HCT116 (cell line): Measurements from ENCODE around the gene HMCN2. TPM values are rescaled to one million over a fixed set of nuclear protein-coding genes. Genes with fewer than 3 reads are reported as not detected.

Experiments
- ATAC-seq: fragments of 200-7000 bp; cut with Tn5 transposase; 2 replicates; pipeline ENCODE4 v1.9.1; 2020; ENCODE audit warnings: mild to moderate bottlenecking, moderate library complexity
- BruUV-seq: library from RNA; stranded (reverse); fragments of 400-500 nt; replicated peaks from 2 replicates; lab custom pipeline; 2021; lab: Mats Ljungman, UMichigan
- CTCF ChIA-PET: fragments of 300-600 bp; sonication (Branson Sonifier 250); formaldehyde crosslinking; loops from one replicate; lab custom pipeline; 2021; ENCODE audit warnings: antibody characterized with exemption; lab: Charles Lee
- POLR2A ChIA-PET: fragments of 300-600, 350-600 bp; sonication (Branson Sonifier 250); formaldehyde crosslinking; loops from one replicate; lab custom pipeline; 2021; ENCODE audit warnings: antibody characterized with exemption; lab: Charles Lee
- RAD21 ChIA-PET, 2 experiments: fragments of 300-600 bp; sonication (Branson Sonifier 250); formaldehyde crosslinking; loops; one replicate each; lab custom pipeline; 2023; ENCODE audit warnings: low total read pairs in 2 of 2; ENCODE audit not compliant: uncharacterized antibody in 2 of 2, unreplicated experiment in 2 of 2, low non-redundant PET in 1 of 2; lab: Charles Lee
- DNase-seq: peaks from one replicate; pipeline ENCODE4 v3.0.0-alpha.2; 2010; ENCODE audit warnings: low read depth, low spot score
- H2AFZ ChIP-seq: fragments of 200-600 bp; shearing (Covaris generic), sonication (generic); 2 replicates; pipeline ENCODE4 v1.6.1; 2017; ENCODE audit warnings: low read depth, mixed run types, mixed read lengths, antibody characterized with exemption, low read length; ENCODE audit not compliant: poor library complexity, severe bottlenecking
- H3K27ac ChIP-seq: 2 replicates; pipeline ENCODE4 v1.5.1; 2012; ENCODE audit warnings: low read depth, low read length
- H3K27me3 ChIP-seq: fragments of 200-600 bp; sonication (generic); 2 replicates; pipeline ENCODE4 v1.6.1; 2016; ENCODE audit warnings: mixed run types, low read length, mixed read lengths; ENCODE audit not compliant: insufficient read depth
- H3K36me3 ChIP-seq, 2 experiments: fragments of 200-500 bp in 1 of 2; fragments of 200-600 bp in 1 of 2; sonication (Bioruptor generic) in 1 of 2; sonication (generic) in 1 of 2; 2 replicates each; pipeline versions ENCODE4 v1.5.1 to v1.6.1; 2014 to 2016; ENCODE audit warnings: low read length in 2 of 2, inconsistent platforms in 1 of 2, mixed read lengths in 1 of 2, mixed run types in 1 of 2; ENCODE audit not compliant: insufficient read depth in 2 of 2, control insufficient read depth in 1 of 2
- H3K4me1 ChIP-seq, 2 experiments: fragments of 200-600 bp in 1 of 2; sonication (generic) in 1 of 2; 2 replicates each; pipeline versions ENCODE4 v1.5.1 to v1.6.1; 2012 to 2017; ENCODE audit warnings: low read length in 2 of 2, inconsistent platforms in 1 of 2, mild to moderate bottlenecking in 1 of 2, mixed read lengths in 1 of 2, mixed run types in 1 of 2, moderate library complexity in 1 of 2; ENCODE audit not compliant: insufficient read depth in 2 of 2, control insufficient read depth in 1 of 2
- H3K4me2 ChIP-seq: fragments of 200-600 bp; sonication (generic); 2 replicates; pipeline ENCODE4 v1.6.1; 2017; ENCODE audit warnings: mixed run types, low read length, mixed read lengths
- H3K4me3 ChIP-seq, 2 experiments: fragments of 200-600 bp in 1 of 2; sonication (generic) in 1 of 2; replicated peaks in 1 of 2; 2 replicates each; pipeline ENCODE4 v1.5.1; 2011 to 2016; ENCODE audit warnings: low read length in 2 of 2, control low read depth in 1 of 2, low read depth in 1 of 2, mild to moderate bottlenecking in 1 of 2, mixed read lengths in 1 of 2, mixed run types in 1 of 2
- H3K79me2 ChIP-seq: fragments of 200-600 bp; sonication (generic); 2 replicates; pipeline ENCODE4 v1.6.1; 2017; ENCODE audit warnings: mild to moderate bottlenecking, mixed run types, low read length, moderate library complexity, mixed read lengths; ENCODE audit not compliant: insufficient read depth
- H3K9ac ChIP-seq: fragments of 200-600 bp; sonication (generic); 2 replicates; pipeline ENCODE4 v1.6.1; 2016; ENCODE audit warnings: low read length, mixed read lengths
- H3K9me2 ChIP-seq: fragments of 200-600 bp; sonication (generic), shearing (Covaris generic); 2 replicates; pipeline ENCODE4 v1.6.1; 2017; ENCODE audit warnings: mixed run types, mild to moderate bottlenecking, moderate library complexity; ENCODE audit not compliant: insufficient read depth
- H3K9me3 ChIP-seq, 2 experiments: fragments of 200-500 bp in 1 of 2; fragments of 200-600 bp in 1 of 2; sonication (Bioruptor generic) in 1 of 2; sonication (generic) in 1 of 2; 2 replicates each; pipeline ENCODE4 v1.6.1; 2014 to 2017; ENCODE audit warnings: low read length in 2 of 2, mixed read lengths in 2 of 2, inconsistent platforms in 1 of 2, low read depth in 1 of 2, mild to moderate bottlenecking in 1 of 2, mixed run types in 1 of 2, moderate library complexity in 1 of 2; ENCODE audit not compliant: control insufficient read depth in 1 of 2, insufficient read depth in 1 of 2
- H4K20me1 ChIP-seq: fragments of 200-600 bp; sonication (generic), shearing (Covaris generic); 2 replicates; pipeline ENCODE4 v1.6.1; 2017; ENCODE audit warnings: mixed run types, mild to moderate bottlenecking, moderate library complexity; ENCODE audit not compliant: insufficient read depth
- ATF3 ChIP-seq: IDR thresholded peaks from 2 replicates; pipeline ENCODE4 v1.6.1; 2012
- CBX3 ChIP-seq: IDR thresholded peaks from 2 replicates; pipeline ENCODE4 v1.6.1; 2012; ENCODE audit warnings: low read depth
- CTCF ChIP-seq, 3 experiments: fragments of 200-600 bp in 1 of 3; sonication (generic) in 1 of 3; IDR thresholded peaks in 2 of 3; conservative IDR thresholded peaks in 1 of 3; 2 replicates each; pipeline ENCODE4 v1.5.1; 2012 to 2017; ENCODE audit warnings: low read depth in 2 of 3, low read length in 2 of 3, antibody characterized with exemption in 1 of 3, borderline replicate concordance in 1 of 3, control low read depth in 1 of 3, mild to moderate bottlenecking in 1 of 3, mixed read lengths in 1 of 3, mixed run types in 1 of 3, moderate library complexity in 1 of 3; ENCODE audit not compliant: insufficient read depth in 1 of 3
- EZH2 ChIP-seq: fragments of 200-600 bp; sonication (generic); IDR thresholded peaks from 2 replicates; pipeline ENCODE4 v1.6.1; 2017; ENCODE audit warnings: antibody characterized with exemption, mixed run types
- EZH2phosphoT487 ChIP-seq: fragments of 200-600 bp; IDR thresholded peaks from 2 replicates; pipeline ENCODE4 v1.6.1; 2018; ENCODE audit warnings: antibody characterized with exemption, borderline replicate concordance
- FOSL1 ChIP-seq: IDR thresholded peaks from 2 replicates; pipeline ENCODE4 v1.6.1; 2012; ENCODE audit warnings: low read depth
- MAX ChIP-seq: IDR thresholded peaks from 2 replicates; pipeline ENCODE4 v1.6.1; 2012
- POLR2A ChIP-seq: IDR thresholded peaks from 2 replicates; pipeline ENCODE4 v1.7.0; 2011; ENCODE audit warnings: borderline replicate concordance; ENCODE audit not compliant: insufficient read depth, insufficient read length; ENCODE audit errors: extremely low read depth
- POLR2AphosphoS5 ChIP-seq: IDR thresholded peaks from 2 replicates; pipeline ENCODE4 v1.6.1; 2011; ENCODE audit warnings: mild to moderate bottlenecking, low read depth, low read length, moderate library complexity
- SIN3A ChIP-seq: IDR thresholded peaks from 2 replicates; pipeline ENCODE4 v1.6.1; 2012; ENCODE audit warnings: low read depth
- SP1 ChIP-seq: IDR thresholded peaks from 2 replicates; pipeline ENCODE4 v1.6.1; 2012; ENCODE audit warnings: low read depth
- SRF ChIP-seq: IDR thresholded peaks from 2 replicates; pipeline ENCODE4 v1.6.1; 2012; ENCODE audit warnings: low read depth
- TCF7L2 ChIP-seq: IDR thresholded peaks from 2 replicates; pipeline ENCODE4 v1.7.0; 2011; ENCODE audit warnings: borderline replicate concordance, inconsistent platforms; ENCODE audit not compliant: insufficient read depth, insufficient read length; ENCODE audit errors: extremely low read depth
- ZFX ChIP-seq: fragments of 450-650 bp; IDR thresholded peaks from 2 replicates; pipeline ENCODE4 v1.6.1; 2017
- ZNF274 ChIP-seq: fragments of 200-500 bp; sonication (Bioruptor generic); IDR thresholded peaks from 2 replicates; pipeline ENCODE4 v1.6.1; 2014; ENCODE audit warnings: mild to moderate bottlenecking, low read depth, low read length, inconsistent platforms
- intact Hi-C: fragments of 100-400 bp; cut with micrococcal nuclease; formaldehyde crosslinking; loops from 2 replicates; pipeline ENCODE4 v1.10.0; 2022
- total RNA-seq: library from RNA; stranded (reverse); gene quantifications from one replicate; pipeline ENCODE4 v1.2.1, GENCODE V29; 2021; ENCODE audit not compliant: unreplicated experiment

The HMCN2 gene
- total RNA-seq, 1 experiment from 2014 or later, result 0.22 TPM

- Histone ChIP-seq H4K20me1 (no peaks in the 10 kb centered on the region), H2AFZ (no peak overlapping the region), H3K27ac (no peak overlapping the region), H3K4me3 (no peak overlapping the region), H3K9me2 (no peaks in the 10 kb centered on the region), H3K79me2 (no peaks in the 10 kb centered on the region), H3K9ac (no peak overlapping the region), H3K36me3 (no peaks in the 10 kb centered on the region), H3K4me1 (peaks cover under 1 to 2% of the 10 kb centered on the region in 2 experiments; a peak in 2 of 4 replicates), H3K4me2 (no peak overlapping the region), H3K27me3 (no peaks in the 10 kb centered on the region), H3K9me3 (no peaks in the 10 kb centered on the region)
- DNase-seq, result no peak
- no peak for ATAC-seq
- no peak for TF ChIP-seq ZNF274
- TF ChIP-seq ZFX, result no peak
- TF ChIP-seq EZH2, result no peak
- no peak for TF ChIP-seq SRF
- no peak for TF ChIP-seq SIN3A
- no peak for TF ChIP-seq POLR2A
- TF ChIP-seq POLR2AphosphoS5, result no peak
- TF ChIP-seq CBX3, result no peak
- no peak for TF ChIP-seq ATF3
- no peak for TF ChIP-seq EZH2phosphoT487
- no peak for TF ChIP-seq MAX
- no peak for TF ChIP-seq TCF7L2
- TF ChIP-seq CTCF (IDR thresholded peaks at IDR 0.05 in 2 of 3, conservative IDR thresholded peaks at IDR 0.05 in 1 of 3; ENCODE audit: borderline replicate concordance in 1 of 3, insufficient read depth in 1 of 3, low read depth in 2 of 3, low read length in 2 of 3), result no peak
- TF ChIP-seq SP1, result no peak
- TF ChIP-seq FOSL1, result no peak
- no TSS peak for BruUV-seq
- POLR2A ChIA-PET, result no interaction called here
- intact Hi-C loops, result no loop called here
- CTCF ChIA-PET, result no interaction called here
- RAD21 ChIA-PET, result no interaction called here
Measured at GRCh38 chr9:130377612-130378011, 112.1 kb downstream of the HMCN2 start.
